Ishikawa (cell line): Measurements from ENCODE around the gene PPME1.

ENCODE experiments used
- CEBPB ChIP-seq: IDR thresholded peaks from 2 replicates; pipeline ENCODE4 v1.6.1; 2012
- CREB1 ChIP-seq: IDR thresholded peaks from 2 replicates; pipeline ENCODE4 v1.6.1; 2012; ENCODE audit warnings: low read depth
- EGR1 ChIP-seq: IDR thresholded peaks from 2 replicates; pipeline ENCODE4 v1.6.1; 2012
- EP300 ChIP-seq: IDR thresholded peaks from 2 replicates; pipeline ENCODE4 v1.6.1; 2012; ENCODE audit warnings: borderline replicate concordance
- RAD21 ChIP-seq: IDR thresholded peaks from 2 replicates; pipeline ENCODE4 v1.6.1; 2012; ENCODE audit warnings: low read depth
- TAF1 ChIP-seq: IDR thresholded peaks from 2 replicates; pipeline ENCODE4 v1.6.1; 2012; ENCODE audit warnings: low read depth, mild to moderate bottlenecking
- TCF12 ChIP-seq: IDR thresholded peaks from 2 replicates; pipeline ENCODE4 v1.6.1; 2012; ENCODE audit warnings: low read depth
- YY1 ChIP-seq: IDR thresholded peaks from 2 replicates; pipeline ENCODE4 v1.6.1; 2012; ENCODE audit warnings: low read depth
- ZBTB7A ChIP-seq: IDR thresholded peaks from 2 replicates; pipeline ENCODE4 v1.6.1; 2012; ENCODE audit warnings: low read depth
- TF ChIP-seq, protein P1 (sequence below): IDR thresholded peaks from 2 replicates; pipeline ENCODE4 v1.6.1; 2012; ENCODE audit warnings: low read depth, mild to moderate bottlenecking
- TF ChIP-seq, protein P2 (sequence below): IDR thresholded peaks from 2 replicates; pipeline ENCODE4 v1.6.1; 2012
- TF ChIP-seq, protein P3 (sequence below): IDR thresholded peaks from 2 replicates; pipeline ENCODE4 v1.6.1; 2012

DNA sequence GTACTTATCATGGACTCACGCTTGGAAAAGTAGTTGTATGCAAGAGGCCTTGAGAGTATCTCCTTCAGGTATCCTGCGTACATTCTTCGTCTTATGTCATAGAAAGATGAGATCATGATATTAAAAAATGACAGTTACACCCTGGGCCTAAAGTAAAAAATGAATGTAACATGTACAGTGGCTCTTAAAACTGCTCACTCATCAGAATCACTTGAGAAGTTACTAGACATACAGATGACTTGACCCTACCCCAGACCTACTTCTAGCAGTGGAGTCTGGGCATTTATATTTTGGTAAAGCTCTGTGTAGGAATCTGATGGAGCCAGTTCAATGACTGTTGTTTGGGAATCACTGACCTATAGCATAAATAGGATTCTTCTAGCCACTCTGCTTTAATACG, 54.5 kb downstream of the PPME1 start:
- TF ChIP-seq, protein P1, sequence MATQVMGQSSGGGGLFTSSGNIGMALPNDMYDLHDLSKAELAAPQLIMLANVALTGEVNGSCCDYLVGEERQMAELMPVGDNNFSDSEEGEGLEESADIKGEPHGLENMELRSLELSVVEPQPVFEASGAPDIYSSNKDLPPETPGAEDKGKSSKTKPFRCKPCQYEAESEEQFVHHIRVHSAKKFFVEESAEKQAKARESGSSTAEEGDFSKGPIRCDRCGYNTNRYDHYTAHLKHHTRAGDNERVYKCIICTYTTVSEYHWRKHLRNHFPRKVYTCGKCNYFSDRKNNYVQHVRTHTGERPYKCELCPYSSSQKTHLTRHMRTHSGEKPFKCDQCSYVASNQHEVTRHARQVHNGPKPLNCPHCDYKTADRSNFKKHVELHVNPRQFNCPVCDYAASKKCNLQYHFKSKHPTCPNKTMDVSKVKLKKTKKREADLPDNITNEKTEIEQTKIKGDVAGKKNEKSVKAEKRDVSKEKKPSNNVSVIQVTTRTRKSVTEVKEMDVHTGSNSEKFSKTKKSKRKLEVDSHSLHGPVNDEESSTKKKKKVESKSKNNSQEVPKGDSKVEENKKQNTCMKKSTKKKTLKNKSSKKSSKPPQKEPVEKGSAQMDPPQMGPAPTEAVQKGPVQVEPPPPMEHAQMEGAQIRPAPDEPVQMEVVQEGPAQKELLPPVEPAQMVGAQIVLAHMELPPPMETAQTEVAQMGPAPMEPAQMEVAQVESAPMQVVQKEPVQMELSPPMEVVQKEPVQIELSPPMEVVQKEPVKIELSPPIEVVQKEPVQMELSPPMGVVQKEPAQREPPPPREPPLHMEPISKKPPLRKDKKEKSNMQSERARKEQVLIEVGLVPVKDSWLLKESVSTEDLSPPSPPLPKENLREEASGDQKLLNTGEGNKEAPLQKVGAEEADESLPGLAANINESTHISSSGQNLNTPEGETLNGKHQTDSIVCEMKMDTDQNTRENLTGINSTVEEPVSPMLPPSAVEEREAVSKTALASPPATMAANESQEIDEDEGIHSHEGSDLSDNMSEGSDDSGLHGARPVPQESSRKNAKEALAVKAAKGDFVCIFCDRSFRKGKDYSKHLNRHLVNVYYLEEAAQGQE = no peak
- no peak for TF ChIP-seq ZBTB7A
- no peak for TF ChIP-seq TCF12
- TF ChIP-seq RAD21 = no peak
- no peak for TF ChIP-seq EP300
- TF ChIP-seq YY1 = no peak
- TF ChIP-seq, protein P2, sequence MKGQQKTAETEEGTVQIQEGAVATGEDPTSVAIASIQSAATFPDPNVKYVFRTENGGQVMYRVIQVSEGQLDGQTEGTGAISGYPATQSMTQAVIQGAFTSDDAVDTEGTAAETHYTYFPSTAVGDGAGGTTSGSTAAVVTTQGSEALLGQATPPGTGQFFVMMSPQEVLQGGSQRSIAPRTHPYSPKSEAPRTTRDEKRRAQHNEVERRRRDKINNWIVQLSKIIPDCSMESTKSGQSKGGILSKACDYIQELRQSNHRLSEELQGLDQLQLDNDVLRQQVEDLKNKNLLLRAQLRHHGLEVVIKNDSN = no peak
- TF ChIP-seq EGR1 = no peak
- no peak for TF ChIP-seq CEBPB
- TF ChIP-seq, protein P3, sequence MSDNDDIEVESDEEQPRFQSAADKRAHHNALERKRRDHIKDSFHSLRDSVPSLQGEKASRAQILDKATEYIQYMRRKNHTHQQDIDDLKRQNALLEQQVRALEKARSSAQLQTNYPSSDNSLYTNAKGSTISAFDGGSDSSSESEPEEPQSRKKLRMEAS = no peak
- TF ChIP-seq TAF1 = no peak
- no peak for TF ChIP-seq CREB1
